WTC11 (cell line): ENCODE results near the gene KXD1. TPM values are rescaled to one million over a fixed set of nuclear protein-coding genes. Genes with fewer than 3 reads are reported as not detected.

Experiments used
- ATAC-seq: fragments of 200-7000 bp; cut with Tn5 transposase; 2 replicates; pipeline ENCODE4 v1.10.0; 2021; ENCODE audit warnings: mild to moderate bottlenecking, moderate library complexity
- CTCF ChIA-PET: fragments of 300-600 bp; sonication (Branson Sonifier 250); formaldehyde crosslinking; loops from one replicate; lab custom pipeline; 2021; ENCODE audit warnings: antibody characterized with exemption; lab: Charles Lee
- POLR2A ChIA-PET: fragments of 350-600 bp; sonication (Branson Sonifier 250); formaldehyde crosslinking; loops from one replicate; lab custom pipeline; 2021; ENCODE audit warnings: antibody characterized with exemption; lab: Charles Lee
- DNase-seq: peaks from one replicate; pipeline ENCODE4 v3.0.0; 2021; ENCODE audit warnings: low spot score
- H3K27ac Mint-ChIP-seq: 2 replicates; pipeline ENCODE4 v1.8.0; 2021; ENCODE audit warnings: mixed read lengths
- H3K27me3 Mint-ChIP-seq: 2 replicates; pipeline ENCODE4 v1.8.0; 2021; ENCODE audit warnings: low read depth, mild to moderate bottlenecking, moderate library complexity, mixed read lengths
- H3K36me3 Mint-ChIP-seq: 2 replicates; pipeline ENCODE4 v1.8.0; 2021; ENCODE audit warnings: mixed read lengths
- H3K4me1 Mint-ChIP-seq: 2 replicates; pipeline ENCODE4 v1.8.0; 2022; ENCODE audit warnings: mixed read lengths
- H3K4me3 Mint-ChIP-seq: 2 replicates; pipeline ENCODE4 v1.8.0; 2021; ENCODE audit warnings: mild to moderate bottlenecking, moderate library complexity, mixed read lengths
- H3K9me3 Mint-ChIP-seq: 2 replicates; pipeline ENCODE4 v1.8.0; 2021; ENCODE audit warnings: mixed read lengths
- ATF1 ChIP-seq: sonication (generic); formaldehyde crosslinking; IDR thresholded peaks from 2 replicates; pipeline ENCODE4 v1.8.1; 2023; ENCODE audit warnings: mild to moderate bottlenecking, moderate library complexity, missing genetic modification reagents
- ETV6 ChIP-seq: sonication (generic); formaldehyde crosslinking; IDR thresholded peaks from 2 replicates; pipeline ENCODE4 v1.8.1; 2022; ENCODE audit warnings: mild to moderate bottlenecking, missing genetic modification reagents
- FOXJ3 ChIP-seq: sonication (generic); formaldehyde crosslinking; IDR thresholded peaks from 2 replicates; pipeline ENCODE4 v1.9.0; 2021; ENCODE audit warnings: missing genetic modification reagents, mild to moderate bottlenecking, borderline replicate concordance
- FOXP1 ChIP-seq: sonication (generic); formaldehyde crosslinking; IDR thresholded peaks from 2 replicates; pipeline ENCODE4 v1.8.0; 2022; ENCODE audit warnings: missing genetic modification reagents, mild to moderate bottlenecking, moderate library complexity, borderline replicate concordance
- GABPB1 ChIP-seq: sonication (generic); formaldehyde crosslinking; IDR thresholded peaks from 2 replicates; pipeline ENCODE4 v1.8.1; 2023; ENCODE audit warnings: mild to moderate bottlenecking, missing genetic modification reagents
- MLX ChIP-seq: sonication (generic); formaldehyde crosslinking; IDR thresholded peaks from 2 replicates; pipeline ENCODE4 v1.8.1; 2023; ENCODE audit warnings: mild to moderate bottlenecking, missing genetic modification reagents, moderate library complexity
- NFYB ChIP-seq: sonication (generic); formaldehyde crosslinking; conservative IDR thresholded peaks from 2 replicates; pipeline ENCODE4 v1.8.0; 2022; ENCODE audit warnings: low read depth, missing genetic modification reagents
- SP1 ChIP-seq: sonication (generic); formaldehyde crosslinking; conservative IDR thresholded peaks from 2 replicates; pipeline ENCODE4 v1.8.1; 2022; ENCODE audit warnings: missing genetic modification reagents
- TCF7 ChIP-seq: sonication (generic); formaldehyde crosslinking; IDR thresholded peaks from 2 replicates; pipeline ENCODE4 v1.8.0; 2022; ENCODE audit warnings: mild to moderate bottlenecking, low read depth, missing genetic modification reagents, moderate library complexity
- TEAD1 ChIP-seq: sonication (generic); formaldehyde crosslinking; IDR thresholded peaks from 2 replicates; pipeline ENCODE4 v1.8.0; 2022; ENCODE audit warnings: mild to moderate bottlenecking, missing genetic modification reagents
- total RNA-seq: library from RNA; stranded (reverse); gene quantifications from 3 replicates; pipeline ENCODE4 v1.2.3, GENCODE V29; 2021
- TF ChIP-seq, protein P1 (sequence below): sonication (generic); formaldehyde crosslinking; conservative IDR thresholded peaks from 2 replicates; pipeline ENCODE4 v1.8.1; 2023; ENCODE audit warnings: mild to moderate bottlenecking, low read depth, missing genetic modification reagents, moderate library complexity
- TF ChIP-seq, protein P2 (sequence below): sonication (generic); formaldehyde crosslinking; IDR thresholded peaks from 2 replicates; pipeline ENCODE4 v1.8.1; 2022; ENCODE audit warnings: low read depth, missing genetic modification reagents, borderline replicate concordance
- TF ChIP-seq, protein P3 (sequence below): sonication (generic); formaldehyde crosslinking; IDR thresholded peaks from 2 replicates; pipeline ENCODE4 v1.8.1; 2022; ENCODE audit warnings: mild to moderate bottlenecking, missing genetic modification reagents, moderate library complexity, borderline replicate concordance
- TF ChIP-seq, protein P4 (sequence below): sonication (generic); formaldehyde crosslinking; IDR thresholded peaks from 2 replicates; pipeline ENCODE4 v1.8.1; 2022; ENCODE audit warnings: mild to moderate bottlenecking, moderate library complexity, missing genetic modification reagents

Gene KXD1
- total RNA-seq, 1 experiment from 2014 or later = 136 TPM

- TF ChIP-seq FOXP1 (CRISPR knock-in tag) (no peak), NFYB (no peak), FOXJ3 (no peak), TCF7 (no peak), ATF1 (CRISPR knock-in tag) (no peak), MLX (CRISPR knock-in tag) (no peak), GABPB1 (CRISPR knock-in tag) (no peak)
- TF ChIP-seq, protein P1, sequence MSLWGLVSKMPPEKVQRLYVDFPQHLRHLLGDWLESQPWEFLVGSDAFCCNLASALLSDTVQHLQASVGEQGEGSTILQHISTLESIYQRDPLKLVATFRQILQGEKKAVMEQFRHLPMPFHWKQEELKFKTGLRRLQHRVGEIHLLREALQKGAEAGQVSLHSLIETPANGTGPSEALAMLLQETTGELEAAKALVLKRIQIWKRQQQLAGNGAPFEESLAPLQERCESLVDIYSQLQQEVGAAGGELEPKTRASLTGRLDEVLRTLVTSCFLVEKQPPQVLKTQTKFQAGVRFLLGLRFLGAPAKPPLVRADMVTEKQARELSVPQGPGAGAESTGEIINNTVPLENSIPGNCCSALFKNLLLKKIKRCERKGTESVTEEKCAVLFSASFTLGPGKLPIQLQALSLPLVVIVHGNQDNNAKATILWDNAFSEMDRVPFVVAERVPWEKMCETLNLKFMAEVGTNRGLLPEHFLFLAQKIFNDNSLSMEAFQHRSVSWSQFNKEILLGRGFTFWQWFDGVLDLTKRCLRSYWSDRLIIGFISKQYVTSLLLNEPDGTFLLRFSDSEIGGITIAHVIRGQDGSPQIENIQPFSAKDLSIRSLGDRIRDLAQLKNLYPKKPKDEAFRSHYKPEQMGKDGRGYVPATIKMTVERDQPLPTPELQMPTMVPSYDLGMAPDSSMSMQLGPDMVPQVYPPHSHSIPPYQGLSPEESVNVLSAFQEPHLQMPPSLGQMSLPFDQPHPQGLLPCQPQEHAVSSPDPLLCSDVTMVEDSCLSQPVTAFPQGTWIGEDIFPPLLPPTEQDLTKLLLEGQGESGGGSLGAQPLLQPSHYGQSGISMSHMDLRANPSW (CRISPR knock-in tag) = no peak
- TF ChIP-seq, protein P2, sequence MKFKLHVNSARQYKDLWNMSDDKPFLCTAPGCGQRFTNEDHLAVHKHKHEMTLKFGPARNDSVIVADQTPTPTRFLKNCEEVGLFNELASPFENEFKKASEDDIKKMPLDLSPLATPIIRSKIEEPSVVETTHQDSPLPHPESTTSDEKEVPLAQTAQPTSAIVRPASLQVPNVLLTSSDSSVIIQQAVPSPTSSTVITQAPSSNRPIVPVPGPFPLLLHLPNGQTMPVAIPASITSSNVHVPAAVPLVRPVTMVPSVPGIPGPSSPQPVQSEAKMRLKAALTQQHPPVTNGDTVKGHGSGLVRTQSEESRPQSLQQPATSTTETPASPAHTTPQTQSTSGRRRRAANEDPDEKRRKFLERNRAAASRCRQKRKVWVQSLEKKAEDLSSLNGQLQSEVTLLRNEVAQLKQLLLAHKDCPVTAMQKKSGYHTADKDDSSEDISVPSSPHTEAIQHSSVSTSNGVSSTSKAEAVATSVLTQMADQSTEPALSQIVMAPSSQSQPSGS = no peak
- TF ChIP-seq, protein P3, sequence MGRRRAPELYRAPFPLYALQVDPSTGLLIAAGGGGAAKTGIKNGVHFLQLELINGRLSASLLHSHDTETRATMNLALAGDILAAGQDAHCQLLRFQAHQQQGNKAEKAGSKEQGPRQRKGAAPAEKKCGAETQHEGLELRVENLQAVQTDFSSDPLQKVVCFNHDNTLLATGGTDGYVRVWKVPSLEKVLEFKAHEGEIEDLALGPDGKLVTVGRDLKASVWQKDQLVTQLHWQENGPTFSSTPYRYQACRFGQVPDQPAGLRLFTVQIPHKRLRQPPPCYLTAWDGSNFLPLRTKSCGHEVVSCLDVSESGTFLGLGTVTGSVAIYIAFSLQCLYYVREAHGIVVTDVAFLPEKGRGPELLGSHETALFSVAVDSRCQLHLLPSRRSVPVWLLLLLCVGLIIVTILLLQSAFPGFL (CRISPR knock-in tag) = no peak
- TF ChIP-seq, all 79 proteins: peak for 0
- DNase-seq (no peak), ATAC-seq (peak; percentile 4; the same call in 1 of the 2 replicates)
- peak overlapping the region; percentile 84 for H3K4me3 Mint-ChIP-seq
- H3K36me3 Mint-ChIP-seq = peaks cover 27% of the 10 kb centered on the region
- peak overlapping the region; percentile 65 for H3K27ac Mint-ChIP-seq
- H3K4me1 Mint-ChIP-seq = peaks cover 16% of the 10 kb centered on the region
- POLR2A ChIA-PET = interaction anchor here (1.0 kb wide), 1 partner anchor 20 kb away, joined by 3 read pairs; no protein-coding TSS in a partner anchor
- no peaks in the 10 kb centered on the region for H3K27me3 Mint-ChIP-seq
- H3K9me3 Mint-ChIP-seq = no peaks in the 10 kb centered on the region
- CTCF ChIA-PET = interaction anchor here (1.0 to 1.2 kb wide), 3 partner anchors 22 to 52 kb away, joined by 3 to 4 read pairs (median 3); partner anchors contain the start of gene UBA52
These were observed 15.4 kb upstream of the KXD1 start for GRCh38 chr19:18541992-18542940.

DNA sequence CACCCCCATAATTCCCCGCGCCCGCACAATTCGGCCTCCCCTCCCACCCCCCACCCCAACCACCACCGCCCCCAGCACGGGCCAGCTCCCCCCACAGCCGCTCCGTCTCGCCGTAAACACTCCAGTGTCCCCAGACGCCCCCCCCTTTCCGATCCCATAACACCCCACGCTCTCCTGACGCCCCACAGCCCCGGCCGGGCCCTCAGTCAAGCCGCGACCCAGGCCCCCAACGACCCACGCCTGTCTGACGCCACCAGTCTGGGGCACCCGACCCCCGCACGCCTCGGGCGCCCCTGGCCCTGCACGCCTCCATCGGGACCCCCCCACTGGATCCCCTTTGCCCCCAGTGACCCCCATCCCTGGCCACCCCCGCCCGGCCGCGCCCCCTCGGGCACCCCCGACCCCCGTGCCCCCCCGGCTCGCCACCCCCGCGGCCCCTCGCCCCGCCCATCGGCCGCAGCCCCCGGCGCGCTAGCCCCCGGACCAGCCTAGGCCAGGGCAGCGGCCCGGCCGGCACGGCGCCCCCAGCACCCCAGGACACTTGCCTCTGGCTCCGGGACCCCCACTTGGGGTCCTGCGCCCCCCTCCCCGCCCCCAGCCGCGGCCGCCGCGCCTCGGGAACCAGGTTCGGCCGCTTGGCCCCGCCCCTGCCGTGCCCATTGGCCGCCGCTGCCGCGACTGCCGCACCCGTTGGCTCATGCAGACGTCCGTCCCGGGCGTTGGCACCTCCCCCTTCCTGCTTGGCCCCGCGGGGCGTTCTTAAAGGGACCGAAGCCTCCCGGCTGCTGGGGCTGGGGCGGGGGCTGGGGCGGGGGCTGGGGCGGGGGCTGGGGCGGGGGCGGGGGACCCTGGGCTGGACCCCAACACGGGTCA lies 14.5 kb upstream of the KXD1 start, which contains the start of gene FKBP8:
Gene FKBP8 (minus strand): TSS at position 633 of the 873 bp plus-strand sequence. CDS start 1,603 bp downstream, outside the sequence.
- Mint-ChIP-seq H3K27ac (peak within 1 kb of the TSS; percentile 90), H3K27me3 (no peaks in the 10 kb centered on the region), H3K4me3 (peak within 1 kb of the TSS; percentile 84), H3K4me1 (peaks cover 16% of the 10 kb centered on the region), H3K36me3 (peaks cover 20% of the 10 kb centered on the region), H3K9me3 (no peaks in the 10 kb centered on the region)
- CTCF ChIA-PET = interaction anchor here (1.1 to 1.4 kb wide), 8 partner anchors 14 to 76 kb away, joined by 3 to 7 read pairs (median 4); partner anchors contain the start of gene KXD1
- ATAC-seq = peak; percentile 96
- POLR2A ChIA-PET = interaction anchor here (2.0 kb wide), 1 partner anchor 14 kb away, joined by 8 read pairs; the partner anchor contains the start of gene KXD1
- TF ChIP-seq TEAD1 (CRISPR knock-in tag) = no peak
- TF ChIP-seq NFYB = peak; percentile 93
- TF ChIP-seq SP1 (CRISPR knock-in tag) = peak; percentile 93
- no peak for TF ChIP-seq ETV6 (CRISPR knock-in tag)
- TF ChIP-seq, protein P4, sequence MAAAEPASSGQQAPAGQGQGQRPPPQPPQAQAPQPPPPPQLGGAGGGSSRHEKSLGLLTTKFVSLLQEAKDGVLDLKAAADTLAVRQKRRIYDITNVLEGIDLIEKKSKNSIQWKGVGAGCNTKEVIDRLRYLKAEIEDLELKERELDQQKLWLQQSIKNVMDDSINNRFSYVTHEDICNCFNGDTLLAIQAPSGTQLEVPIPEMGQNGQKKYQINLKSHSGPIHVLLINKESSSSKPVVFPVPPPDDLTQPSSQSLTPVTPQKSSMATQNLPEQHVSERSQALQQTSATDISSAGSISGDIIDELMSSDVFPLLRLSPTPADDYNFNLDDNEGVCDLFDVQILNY = 0 out of 2 replicates have a peak, but pooled peaks have one; percentile 33
- peak; percentile 97 for DNase-seq
